GM13976 (cell line): ENCODE data around the gene CAMK1.
A peak's percentile ranks its signal among the peaks of the same experiment; 100 is the strongest.

Experiments
- DNase-seq: peaks from one replicate; pipeline ENCODE4 v3.0.0; 2012; ENCODE audit warnings: low spot score
- in situ Hi-C: fragments of 300-500 bp; cut with MboI; formaldehyde crosslinking; loops from one replicate; pipeline ENCODE4 v1.12.0; 2022; ENCODE audit warnings: low sequenced_read_pairs, mixed read lengths, inconsistent platforms; ENCODE audit not compliant: unreplicated experiment
- TF ChIP-seq, protein P1 (sequence below): IDR thresholded peaks from 2 replicates; pipeline ENCODE4 v1.5.1; 2012; ENCODE audit warnings: borderline replicate concordance, mild to moderate bottlenecking; ENCODE audit not compliant: insufficient read depth; ENCODE audit errors: extremely low read depth, missing control alignments, control extremely low read depth

CAMK1 gene

DNA sequence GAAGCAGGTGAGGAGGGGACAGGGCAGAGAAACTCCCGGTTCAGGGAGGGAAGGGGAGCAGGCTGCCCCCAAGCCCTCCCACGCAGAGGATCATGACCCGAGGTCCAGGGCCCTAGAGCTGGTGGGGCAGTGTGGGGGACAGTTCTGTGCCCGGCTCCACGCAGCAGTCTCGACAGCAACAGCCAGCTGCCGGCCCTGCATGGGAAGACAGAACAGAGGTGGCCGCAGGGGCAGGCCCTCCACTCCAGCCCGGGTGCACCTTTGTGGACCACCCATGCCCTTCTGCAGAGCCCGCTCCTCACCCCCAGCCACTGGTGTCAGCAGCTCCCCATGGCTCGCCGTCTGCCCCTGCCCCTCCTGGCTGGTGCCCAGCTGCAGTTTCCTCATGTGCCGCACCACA is 12.3 kb downstream of the CAMK1 start:
- in situ Hi-C loops: no loop called here
- DNase-seq: no peak
- TF ChIP-seq, protein P1, sequence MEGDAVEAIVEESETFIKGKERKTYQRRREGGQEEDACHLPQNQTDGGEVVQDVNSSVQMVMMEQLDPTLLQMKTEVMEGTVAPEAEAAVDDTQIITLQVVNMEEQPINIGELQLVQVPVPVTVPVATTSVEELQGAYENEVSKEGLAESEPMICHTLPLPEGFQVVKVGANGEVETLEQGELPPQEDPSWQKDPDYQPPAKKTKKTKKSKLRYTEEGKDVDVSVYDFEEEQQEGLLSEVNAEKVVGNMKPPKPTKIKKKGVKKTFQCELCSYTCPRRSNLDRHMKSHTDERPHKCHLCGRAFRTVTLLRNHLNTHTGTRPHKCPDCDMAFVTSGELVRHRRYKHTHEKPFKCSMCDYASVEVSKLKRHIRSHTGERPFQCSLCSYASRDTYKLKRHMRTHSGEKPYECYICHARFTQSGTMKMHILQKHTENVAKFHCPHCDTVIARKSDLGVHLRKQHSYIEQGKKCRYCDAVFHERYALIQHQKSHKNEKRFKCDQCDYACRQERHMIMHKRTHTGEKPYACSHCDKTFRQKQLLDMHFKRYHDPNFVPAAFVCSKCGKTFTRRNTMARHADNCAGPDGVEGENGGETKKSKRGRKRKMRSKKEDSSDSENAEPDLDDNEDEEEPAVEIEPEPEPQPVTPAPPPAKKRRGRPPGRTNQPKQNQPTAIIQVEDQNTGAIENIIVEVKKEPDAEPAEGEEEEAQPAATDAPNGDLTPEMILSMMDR: no peak

DNA sequence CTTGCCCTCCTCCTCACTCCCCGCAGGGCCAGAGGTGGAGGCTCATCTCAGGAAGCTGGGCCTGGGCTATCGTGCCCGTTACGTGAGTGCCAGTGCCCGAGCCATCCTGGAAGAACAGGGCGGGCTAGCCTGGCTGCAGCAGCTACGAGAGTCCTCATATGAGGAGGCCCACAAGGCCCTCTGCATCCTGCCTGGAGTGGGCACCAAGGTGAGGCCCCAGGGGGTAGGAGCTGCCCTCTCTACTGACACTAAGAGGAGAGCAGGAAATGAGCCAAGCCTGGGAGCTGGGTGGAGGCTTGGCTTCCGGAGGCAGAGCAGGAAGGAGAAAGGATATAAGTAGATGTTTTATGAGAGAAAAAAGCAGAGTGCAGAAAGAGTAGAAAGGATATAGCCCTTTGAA is 15.1 kb downstream of the CAMK1 start:
- in situ Hi-C loops: no loop called here
- TF ChIP-seq, protein P1: no peak

DNA sequence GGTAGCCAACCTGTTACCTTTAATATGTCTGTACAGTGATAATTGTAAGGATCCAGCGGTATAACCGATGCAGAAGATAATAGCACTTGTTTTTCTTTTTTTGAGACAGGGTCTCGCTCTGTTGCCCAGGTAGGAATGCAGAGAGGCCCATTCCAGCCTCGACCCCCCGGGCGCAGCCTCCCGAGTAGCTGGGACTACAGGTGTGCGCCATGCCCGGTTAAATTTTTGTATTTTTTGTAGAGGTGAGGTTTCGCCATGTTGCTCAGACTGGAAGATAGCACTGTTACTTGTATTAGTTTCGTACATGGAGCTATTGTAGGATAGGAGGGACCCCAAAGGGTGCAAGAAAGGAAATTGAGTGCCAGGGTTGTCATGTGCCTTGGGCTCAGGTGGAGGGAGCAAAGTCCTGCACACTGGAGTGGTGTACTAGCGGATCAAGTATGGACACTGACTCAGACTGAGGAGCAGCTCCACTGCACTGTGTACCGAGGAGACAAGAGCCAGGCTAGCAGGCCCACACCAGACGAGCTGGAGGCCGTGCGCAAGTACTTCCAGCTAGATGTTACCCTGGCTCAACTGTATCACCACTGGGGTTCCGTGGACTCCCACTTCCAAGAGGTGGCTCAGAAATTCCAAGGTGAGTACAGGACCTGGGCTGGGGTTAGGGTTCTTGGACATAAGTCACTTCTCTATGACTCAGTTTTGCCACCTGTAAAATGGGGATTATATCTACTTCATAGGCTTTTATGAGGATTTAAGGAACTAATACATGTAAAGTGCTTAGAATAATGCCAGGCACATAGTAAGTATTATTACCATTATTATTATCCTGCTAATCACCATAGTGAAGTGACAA is 19.0 kb downstream of the CAMK1 start:
- in situ Hi-C loops: no loop called here
- peak; percentile 53 for DNase-seq

More for the DNA sequence above, 15.1 kb downstream of the CAMK1 start:
- no peak for DNase-seq

DNA sequence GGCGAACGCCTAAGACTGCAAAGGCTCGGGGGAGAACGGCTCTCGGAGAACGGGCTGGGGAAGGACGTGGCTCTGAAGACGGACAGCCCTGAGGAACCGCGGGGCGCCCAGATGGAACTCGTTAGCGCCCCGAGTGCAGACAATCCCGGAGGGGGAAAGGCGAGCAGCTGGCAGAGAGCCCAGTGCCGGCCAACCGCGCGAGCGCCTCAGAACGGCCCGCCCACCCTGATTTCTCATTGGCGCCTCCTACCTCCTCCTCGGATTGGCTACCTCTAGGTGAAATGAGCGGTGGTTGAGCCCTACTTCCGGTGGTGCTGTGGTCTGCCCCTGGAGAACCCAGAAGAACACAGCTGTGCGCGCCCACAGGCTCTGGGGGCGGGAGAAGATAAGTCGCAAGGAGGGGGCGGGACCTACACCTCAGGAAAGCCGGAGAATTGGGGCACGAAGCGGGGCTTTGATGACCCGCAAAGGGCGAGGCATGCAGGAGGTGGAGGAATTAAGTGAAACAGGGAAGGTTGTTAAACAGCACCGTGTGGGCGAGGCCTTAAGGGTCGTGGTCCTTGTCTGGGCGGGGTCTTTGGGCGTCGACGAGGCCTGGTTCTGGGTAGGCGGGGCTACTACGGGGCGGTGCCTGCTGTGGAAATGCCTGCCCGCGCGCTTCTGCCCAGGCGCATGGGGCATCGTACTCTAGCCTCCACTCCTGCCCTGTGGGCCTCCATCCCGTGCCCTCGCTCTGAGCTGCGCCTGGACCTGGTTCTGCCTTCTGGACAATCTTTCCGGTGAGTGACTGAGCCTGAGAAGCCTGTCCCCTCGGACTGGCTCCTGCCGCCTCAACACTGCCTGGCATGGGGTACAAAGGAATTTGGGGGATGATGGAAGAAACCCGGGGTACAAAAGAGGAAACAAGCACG is 19.8 kb downstream of the CAMK1 start, which contains the start of gene OGG1:
Gene OGG1, plus strand, starts transcription at position 308 of the 911 bp plus-strand sequence. Its CDS starts 335 bp downstream, at position 643.
- TF ChIP-seq, protein P1: no peak
- in situ Hi-C loops: no loop called here
- DNase-seq: peak; percentile 99

More for the DNA sequence above, 19.0 kb downstream of the CAMK1 start:
- TF ChIP-seq, protein P1: no peak

DNA sequence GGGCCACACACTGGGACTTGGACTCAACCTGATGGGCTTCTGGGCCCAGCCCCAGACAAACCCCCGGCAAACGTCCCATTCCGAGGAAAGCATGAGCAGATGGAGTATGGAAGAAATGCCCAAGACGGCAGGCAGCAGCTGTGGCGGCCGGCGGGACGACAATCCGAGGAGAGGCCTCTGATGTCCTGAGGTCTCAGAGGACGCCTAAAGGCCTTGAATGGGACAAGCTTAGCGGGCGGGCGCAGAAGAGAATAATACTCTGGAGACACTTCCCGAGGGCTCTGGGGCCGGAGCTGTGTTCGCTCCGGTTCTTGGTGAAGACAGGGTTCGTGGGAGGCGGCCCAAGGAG is 20.5 kb downstream of the CAMK1 start:
- in situ Hi-C loops: no loop called here
- no peak for DNase-seq
- TF ChIP-seq, protein P1: no peak

DNA sequence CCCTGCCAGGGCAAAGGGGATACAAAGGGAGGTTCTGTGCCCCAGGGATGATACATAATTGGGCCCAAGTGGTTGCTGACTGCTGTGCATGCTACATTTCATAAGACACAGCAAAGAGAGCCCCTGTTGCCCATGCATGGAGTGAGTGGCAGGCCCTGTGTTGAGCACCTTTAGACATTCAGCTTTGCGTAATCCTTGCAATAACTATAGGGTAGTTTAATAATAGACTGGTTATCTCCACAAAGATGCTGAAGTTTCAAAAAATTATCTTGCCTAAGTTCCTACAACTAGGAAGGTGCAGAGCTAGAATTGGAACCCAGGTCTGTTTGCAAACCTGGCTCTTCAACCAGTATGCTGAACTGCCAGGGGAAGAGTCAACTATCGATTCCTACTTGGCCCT is 21.7 kb downstream of the CAMK1 start:
- no peak for DNase-seq
- in situ Hi-C loops: no loop called here
- TF ChIP-seq, protein P1: no peak
